Duodenal mucosa (tissue), 2 donors: ENCODE results near the gene RDH11.

ENCODE experiments used
- H3K27ac ChIP-seq: one replicate; pipeline ENCODE4 v1.7.0; 2013; ENCODE audit warnings: low read depth, low read length
- H3K27me3 ChIP-seq, 2 donors: one replicate each; pipeline ENCODE4 v1.7.0; 2013; ENCODE audit warnings: low read length in 2 of 2, control low read depth in 1 of 2; ENCODE audit not compliant: insufficient read depth in 2 of 2, control insufficient read depth in 1 of 2
- H3K36me3 ChIP-seq, 2 donors: one replicate each; pipeline ENCODE4 v1.7.0; 2013; ENCODE audit warnings: low read length in 2 of 2, control low read depth in 1 of 2; ENCODE audit not compliant: insufficient read depth in 2 of 2, control insufficient read depth in 1 of 2
- H3K4me1 ChIP-seq, 2 donors: one replicate each; pipeline ENCODE4 v1.7.0; 2013; ENCODE audit warnings: low read length in 2 of 2, control low read depth in 1 of 2; ENCODE audit not compliant: insufficient read depth in 2 of 2, control insufficient read depth in 1 of 2
- H3K4me3 ChIP-seq, 2 donors: one replicate each; pipeline ENCODE4 v1.7.0; 2013; ENCODE audit warnings: low read length in 2 of 2, low read depth in 1 of 2
- H3K9ac ChIP-seq, 2 donors: one replicate each; pipeline ENCODE4 v1.7.0; 2013; ENCODE audit warnings: low read length in 2 of 2, low read depth in 1 of 2
- H3K9me3 ChIP-seq, 2 donors: one replicate each; pipeline ENCODE4 v1.7.0; 2013; ENCODE audit warnings: low read length in 2 of 2, control low read depth in 1 of 2; ENCODE audit not compliant: control insufficient read depth in 1 of 2

The RDH11 gene

DNA sequence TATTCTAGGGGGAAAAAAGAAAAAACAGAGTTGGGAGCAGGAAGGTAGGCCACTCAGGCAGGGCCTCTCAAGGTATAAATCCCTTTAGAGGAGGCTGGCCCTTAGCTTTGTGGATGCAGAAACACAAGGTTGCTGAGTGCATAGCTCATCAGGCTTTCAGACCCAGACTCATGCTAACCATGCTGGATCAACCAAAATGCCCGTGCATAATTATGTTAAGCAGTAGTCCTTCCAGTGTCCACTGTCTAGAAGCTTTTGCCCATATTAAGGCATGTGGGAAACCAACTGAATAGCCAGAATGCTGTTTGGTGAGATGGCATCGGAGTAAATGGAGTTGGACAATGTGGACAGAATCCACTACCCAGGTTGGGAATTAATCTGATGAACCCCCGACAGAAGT is 56.9 kb downstream of the RDH11 start:
- H3K4me1 ChIP-seq = peaks cover 6 to 19% of the 10 kb centered on the region in 2 donors
- no peak overlapping the region for H3K4me3 ChIP-seq
- no peaks in the 10 kb centered on the region for H3K36me3 ChIP-seq
- no peaks in the 10 kb centered on the region for H3K9me3 ChIP-seq
- no peak overlapping the region for H3K9ac ChIP-seq
- H3K27me3 ChIP-seq = no peaks in the 10 kb centered on the region
- no peak overlapping the region for H3K27ac ChIP-seq

DNA sequence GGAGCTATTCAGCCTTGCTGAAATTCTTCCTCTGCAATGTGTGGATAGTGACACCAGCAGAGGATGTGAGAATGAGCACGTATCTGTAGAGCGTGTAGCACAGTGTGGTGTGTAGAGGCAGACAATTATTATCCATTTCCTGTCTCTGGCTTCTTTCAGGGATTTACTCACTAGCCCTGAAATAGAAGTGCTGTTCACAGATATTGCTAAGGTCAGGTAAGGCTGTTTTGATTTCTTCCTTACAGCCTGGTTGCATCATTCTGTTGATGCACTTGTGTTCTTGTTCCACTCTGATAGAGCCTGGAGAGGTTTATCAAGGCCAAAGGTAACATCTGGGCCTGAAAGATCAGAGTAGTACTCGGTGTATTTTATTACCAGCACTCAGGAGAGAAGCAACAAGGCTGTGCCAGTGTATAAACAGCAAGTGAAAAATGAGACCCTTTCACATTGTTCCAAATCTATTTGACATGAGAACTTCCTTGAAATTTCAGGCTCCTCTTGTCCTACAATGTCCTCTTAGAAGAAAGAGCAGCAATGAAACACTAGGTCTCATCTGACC is 59.1 kb downstream of the RDH11 start:
- no peaks in the 10 kb centered on the region for H3K36me3 ChIP-seq
- H3K9me3 ChIP-seq = no peaks in the 10 kb centered on the region
- no peaks in the 10 kb centered on the region for H3K27me3 ChIP-seq
- H3K4me3 ChIP-seq = no peak overlapping the region
- H3K9ac ChIP-seq = peak overlapping the region in 1 of 2 donors; percentile 27
- no peak overlapping the region for H3K27ac ChIP-seq
- peaks cover 0 to 9% of the 10 kb centered on the region in 2 donors for H3K4me1 ChIP-seq

DNA sequence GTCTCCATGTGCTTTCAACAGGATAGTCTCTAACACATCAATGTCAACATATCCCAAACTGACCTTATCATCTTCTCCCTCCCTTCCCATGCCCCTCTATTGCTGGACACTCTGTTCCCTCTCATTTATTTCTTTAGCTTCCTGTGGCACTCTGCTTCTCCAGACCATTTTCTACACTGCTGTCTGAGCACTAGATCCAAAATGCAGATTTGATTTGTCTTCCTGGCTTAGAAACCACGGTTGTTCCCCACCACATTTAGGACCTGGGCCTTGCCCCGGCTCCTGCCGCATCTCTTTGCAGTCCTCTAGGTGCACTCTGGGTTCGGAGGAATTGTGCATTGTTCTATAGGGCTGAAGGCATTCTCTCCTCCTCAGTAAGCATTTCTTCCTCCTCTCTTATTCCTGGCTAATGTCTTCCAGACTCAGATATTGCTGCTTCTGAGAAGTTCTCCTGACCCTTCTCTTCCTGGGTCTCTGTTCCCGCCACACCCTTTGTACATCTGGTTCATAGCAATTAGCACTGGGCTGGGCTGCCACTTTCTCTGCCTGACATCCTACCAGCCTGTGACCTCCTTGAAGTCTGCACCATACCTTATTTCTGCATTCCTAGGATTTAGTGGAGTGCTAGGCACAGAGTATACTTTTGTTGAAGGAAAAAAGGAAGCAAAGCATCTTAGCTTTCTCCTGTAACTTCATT is 62.0 kb downstream of the RDH11 start:
- H3K9me3 ChIP-seq = no peaks in the 10 kb centered on the region
- no peak overlapping the region for H3K9ac ChIP-seq
- H3K4me1 ChIP-seq = peaks cover 0 to 9% of the 10 kb centered on the region in 2 donors
- no peaks in the 10 kb centered on the region for H3K36me3 ChIP-seq
- H3K27ac ChIP-seq = no peak overlapping the region
- no peak overlapping the region for H3K4me3 ChIP-seq
- H3K27me3 ChIP-seq = no peaks in the 10 kb centered on the region

DNA sequence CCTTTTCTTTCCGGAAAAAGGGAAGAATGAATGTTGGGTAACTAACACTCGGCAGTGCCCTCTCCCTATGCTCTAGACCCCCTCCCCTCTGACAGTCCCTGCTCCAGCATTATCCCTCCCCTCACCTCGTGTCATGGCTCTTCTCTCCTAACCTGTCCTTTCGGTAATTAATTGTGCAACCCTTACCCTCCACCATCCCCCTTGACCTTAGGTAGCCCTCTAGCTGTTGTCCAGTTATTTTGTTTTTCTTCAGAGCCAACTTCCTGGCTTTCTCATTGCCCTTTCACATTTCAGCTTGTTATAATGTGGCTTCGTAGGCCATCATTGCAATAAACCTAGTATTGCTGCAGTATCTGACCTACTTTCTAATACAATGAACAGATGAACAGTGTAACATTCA is 64.6 kb downstream of the RDH11 start:
- H3K9me3 ChIP-seq = no peaks in the 10 kb centered on the region

DNA sequence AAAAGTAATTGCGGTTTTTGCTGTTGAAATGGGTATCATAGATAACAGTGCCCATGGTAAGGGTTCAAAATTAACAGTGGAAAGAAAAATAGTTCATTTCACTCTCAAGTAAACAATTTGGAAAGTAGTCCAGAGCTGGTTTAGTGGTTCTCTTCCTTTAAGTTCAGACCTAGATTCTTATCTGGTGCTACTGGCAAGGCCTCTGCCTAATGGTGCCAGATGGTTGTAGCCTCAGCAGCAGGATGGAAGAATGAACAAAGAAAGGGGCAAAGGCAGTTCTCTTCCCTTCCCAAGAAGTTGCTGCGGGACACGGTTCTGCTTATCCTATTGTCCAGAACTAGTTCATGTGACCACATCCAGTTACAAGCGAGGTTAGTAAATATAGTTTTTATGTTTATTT is 65.4 kb downstream of the RDH11 start:
- Histone ChIP-seq H3K9ac (no peak overlapping the region), H3K9me3 (no peaks in the 10 kb centered on the region), H3K27me3 (no peaks in the 10 kb centered on the region), H3K4me1 (peaks cover 0 to 4% of the 10 kb centered on the region in 2 donors), H3K36me3 (no peaks in the 10 kb centered on the region), H3K4me3 (no peak overlapping the region), H3K27ac (no peak overlapping the region)

More for the DNA sequence above, 64.6 kb downstream of the RDH11 start:
- H3K27ac ChIP-seq = no peak overlapping the region
- no peak overlapping the region for H3K9ac ChIP-seq
- H3K27me3 ChIP-seq = no peaks in the 10 kb centered on the region
- no peaks in the 10 kb centered on the region for H3K36me3 ChIP-seq
- H3K4me1 ChIP-seq = peaks cover 0 to 5% of the 10 kb centered on the region in 2 donors
- no peak overlapping the region for H3K4me3 ChIP-seq

DNA sequence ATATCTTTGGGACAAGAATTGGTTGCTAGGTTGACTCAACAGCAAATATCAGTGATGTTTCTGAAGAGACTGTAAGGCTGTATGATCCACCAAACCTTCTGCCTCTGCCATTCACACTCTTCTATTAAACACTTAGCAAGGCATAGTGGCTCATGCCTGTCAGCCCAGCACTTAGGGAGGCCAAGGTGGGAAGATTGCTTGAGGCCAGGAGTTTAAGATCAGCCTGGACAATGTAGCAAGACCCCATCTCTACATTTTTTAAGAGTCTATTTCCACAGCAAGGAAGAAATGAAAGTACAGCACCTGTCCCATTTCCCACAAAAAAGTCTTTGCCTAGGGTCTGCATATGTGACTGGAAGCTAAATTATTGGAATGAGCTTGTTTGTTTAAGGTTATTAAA is 68.0 kb downstream of the RDH11 start:
- Histone ChIP-seq H3K9me3 (no peaks in the 10 kb centered on the region), H3K4me1 (peaks cover 0 to 2% of the 10 kb centered on the region in 2 donors), H3K27ac (no peak overlapping the region), H3K36me3 (no peaks in the 10 kb centered on the region), H3K4me3 (no peak overlapping the region), H3K27me3 (no peaks in the 10 kb centered on the region), H3K9ac (no peak overlapping the region)
